ENCODE measurements around the gene MRPL53. TPM values are rescaled to one million over a fixed set of nuclear protein-coding genes. Genes with fewer than 3 reads are reported as not detected.

MRPL53 gene
- total and polyA plus RNA-seq, 4 donors, result 23.3 to 106 (median 70.7) TPM

DNA sequence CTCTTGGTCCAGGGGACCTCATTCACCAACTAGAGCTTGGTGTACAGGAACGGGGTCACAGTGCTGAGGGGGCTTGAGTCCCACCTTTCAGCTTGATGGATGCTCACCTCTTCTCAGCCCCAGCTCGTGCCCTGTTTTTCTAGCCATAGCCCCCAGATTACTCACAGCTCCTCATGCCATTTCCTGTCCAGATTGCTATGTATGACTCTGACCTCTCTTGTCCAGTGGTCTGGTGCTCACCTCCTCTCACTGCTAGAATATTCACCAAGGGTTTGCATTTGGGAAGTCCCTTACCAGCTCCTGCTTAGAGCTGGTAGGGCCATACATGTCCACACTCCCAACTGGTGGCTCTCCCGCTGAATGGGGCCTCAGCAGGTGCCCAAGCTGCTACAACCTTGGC, 21.1 kb upstream of the MRPL53 start:
- Histone ChIP-seq H3K4me1 (ENCODE audit: control insufficient read depth in 5 of 5, insufficient read depth in 5 of 5, low read length in 5 of 5) (peaks cover 0 to 11% (median 4%) of the 10 kb centered on the region in 5 donors), H3K27ac (ENCODE audit: low read depth in 1 of 2, low read length in 1 of 2) (no peak overlapping the region), H3K4me3 (no peak overlapping the region), H3K9ac (ENCODE audit: insufficient read depth in 1 of 2, low read length in 2 of 2) (no peak overlapping the region), H3K27me3 (ENCODE audit: control insufficient read depth in 3 of 3, insufficient read depth in 3 of 3, low read length in 2 of 3) (peaks cover 0 to 26% (median 19%) of the 10 kb centered on the region in 3 donors), H3K36me3 (ENCODE audit: control insufficient read depth in 4 of 4, insufficient read depth in 4 of 4, low read length in 4 of 4) (peaks cover 23 to 42% (median 34%) of the 10 kb centered on the region in 4 donors), H3K9me3 (ENCODE audit: control insufficient read depth in 4 of 4, insufficient read depth in 3 of 4, low read length in 3 of 4) (no peaks in the 10 kb centered on the region)
- no peak for ATAC-seq (ENCODE audit: insufficient read depth, low FRiP score)
- no peak for DNase-seq
- 95 to 96% methylated on average over 3 of the region's 3 CpGs for WGBS, 2 donors
- no peak for TF ChIP-seq CTCF (IDR thresholded peaks at IDR 0.05; ENCODE audit: control extremely low read depth, extremely low read depth)

DNA sequence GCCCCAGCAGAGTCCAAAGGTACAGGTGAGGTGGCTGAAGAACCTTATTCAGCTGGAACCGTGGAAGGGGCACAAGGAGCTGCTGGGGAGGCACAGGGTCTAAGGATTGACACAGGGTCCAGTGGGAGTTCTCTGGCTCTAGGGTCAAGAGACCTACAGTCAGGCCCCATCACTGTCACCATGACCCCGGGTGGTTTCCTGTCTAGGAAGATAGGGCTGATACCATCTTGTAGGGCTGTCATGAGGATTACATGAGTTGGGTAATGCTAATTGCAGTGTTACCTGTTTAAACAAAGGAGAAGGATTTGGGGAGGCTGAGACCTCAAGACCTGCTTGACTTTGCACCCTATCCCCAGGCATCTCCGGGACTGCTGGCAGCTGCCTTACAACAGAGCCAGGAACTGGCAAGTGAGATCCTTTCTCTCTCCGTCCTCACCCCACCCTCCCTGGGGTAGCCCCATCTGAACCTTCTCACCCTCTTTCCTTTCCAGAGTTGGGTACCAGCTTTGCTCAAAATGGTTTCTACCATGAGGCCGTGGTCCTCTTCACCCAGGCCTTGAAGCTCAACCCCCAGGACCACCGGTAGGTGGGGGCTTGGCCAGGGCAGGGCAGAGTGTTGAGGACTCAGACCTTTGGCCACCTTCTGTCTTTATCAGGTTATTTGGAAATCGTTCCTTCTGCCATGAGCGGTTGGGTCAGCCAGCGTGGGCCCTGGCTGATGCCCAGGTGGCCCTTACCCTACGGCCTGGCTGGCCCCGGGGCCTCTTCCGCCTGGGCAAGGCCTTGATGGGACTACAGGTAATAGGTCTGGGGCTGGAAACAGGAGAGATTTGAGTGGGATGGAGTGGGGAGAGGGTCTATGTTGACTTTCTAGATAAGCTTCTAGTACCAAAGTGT, 19.4 kb upstream of the MRPL53 start:
- Histone ChIP-seq H3K9ac (ENCODE audit: insufficient read depth in 1 of 2, low read length in 2 of 2) (no peak overlapping the region), H3K27ac (ENCODE audit: low read depth in 1 of 2, low read length in 1 of 2) (no peak overlapping the region), H3K4me3 (no peak overlapping the region), H3K9me3 (ENCODE audit: control insufficient read depth in 4 of 4, insufficient read depth in 3 of 4, low read length in 3 of 4) (no peaks in the 10 kb centered on the region), H3K4me1 (ENCODE audit: control insufficient read depth in 5 of 5, insufficient read depth in 5 of 5, low read length in 5 of 5) (no peaks in the 10 kb centered on the region), H3K27me3 (ENCODE audit: control insufficient read depth in 3 of 3, insufficient read depth in 3 of 3, low read length in 2 of 3) (peaks cover 0 to 10% (median 4%) of the 10 kb centered on the region in 3 donors), H3K36me3 (ENCODE audit: control insufficient read depth in 4 of 4, insufficient read depth in 4 of 4, low read length in 4 of 4) (peaks cover 23 to 42% (median 38%) of the 10 kb centered on the region in 4 donors)
- no peak for TF ChIP-seq CTCF (IDR thresholded peaks at IDR 0.05; ENCODE audit: control extremely low read depth, extremely low read depth)
- no peak for DNase-seq
- WGBS, 2 donors, result 96 to 98% methylated on average over 12 of the region's 12 CpGs
- ATAC-seq (ENCODE audit: insufficient read depth, low FRiP score), result no peak

DNA sequence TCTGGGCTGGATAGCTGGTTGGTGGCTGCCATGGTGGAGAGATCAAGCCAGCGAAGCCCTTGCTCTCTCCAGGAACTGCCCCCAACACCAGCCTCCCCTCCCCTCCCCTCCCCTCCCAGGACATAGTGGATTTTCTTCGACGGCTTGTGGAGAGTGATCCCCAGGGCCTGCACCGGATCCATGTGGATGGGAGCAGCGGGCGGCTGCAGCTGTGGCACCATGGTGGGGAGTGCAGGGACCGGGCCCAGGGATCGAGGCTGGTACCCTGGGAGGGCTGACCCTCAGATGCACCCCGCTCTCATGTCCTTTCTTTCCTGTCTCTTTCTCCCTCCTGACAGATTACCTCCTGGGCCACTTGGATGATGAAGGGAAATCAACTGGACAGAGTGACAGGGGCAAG, 17.4 kb upstream of the MRPL53 start:
- 94 to 98% methylated on average over 9 of the region's 9 CpGs for WGBS, 2 donors
- DNase-seq, result no peak

More for the DNA sequence above, 17.4 kb upstream of the MRPL53 start:
- no peak overlapping the region for H3K9ac ChIP-seq (ENCODE audit: insufficient read depth in 1 of 2, low read length in 2 of 2)
- peaks cover 23 to 43% (median 42%) of the 10 kb centered on the region in 4 donors for H3K36me3 ChIP-seq (ENCODE audit: control insufficient read depth in 4 of 4, insufficient read depth in 4 of 4, low read length in 4 of 4)
- ATAC-seq (ENCODE audit: insufficient read depth, low FRiP score), result no peak
- no peaks in the 10 kb centered on the region for H3K27me3 ChIP-seq (ENCODE audit: control insufficient read depth in 3 of 3, insufficient read depth in 3 of 3, low read length in 2 of 3)
- no peaks in the 10 kb centered on the region for H3K4me1 ChIP-seq (ENCODE audit: control insufficient read depth in 5 of 5, insufficient read depth in 5 of 5, low read length in 5 of 5)
- H3K27ac ChIP-seq (ENCODE audit: low read depth in 1 of 2, low read length in 1 of 2), result no peak overlapping the region
- no peaks in the 10 kb centered on the region for H3K9me3 ChIP-seq (ENCODE audit: control insufficient read depth in 4 of 4, insufficient read depth in 3 of 4, low read length in 3 of 4)
- H3K4me3 ChIP-seq, result no peak overlapping the region
- no peak for TF ChIP-seq CTCF (IDR thresholded peaks at IDR 0.05; ENCODE audit: control extremely low read depth, extremely low read depth)

Data from lung (tissue), 12 donors.